GM23338 (cell line): ENCODE data around the gene DHFR. TPM values are rescaled to one million over a fixed set of nuclear protein-coding genes. Genes with fewer than 3 reads are reported as not detected.

ENCODE experiments used
- ATAC-seq: fragments of 200-7000 bp; cut with Tn5 transposase; 3 replicates; pipeline ENCODE4 v1.9.1; 2020
- DNase-seq: peaks from one replicate; pipeline ENCODE4 v3.0.0-alpha.2; 2015; ENCODE audit warnings: low spot score
- H2AFZ ChIP-seq: fragments of 200-600 bp; sonication (generic); 2 replicates; pipeline ENCODE4 v1.8.0; 2016; ENCODE audit warnings: antibody characterized with exemption, mild to moderate bottlenecking, moderate library complexity
- H3F3A ChIP-seq: fragments of 200-600 bp; sonication (generic); replicated peaks from 2 replicates; pipeline ENCODE4 v1.8.0; 2017; ENCODE audit warnings: antibody characterized with exemption, mixed run types, low read depth
- H3K27ac ChIP-seq: fragments of 200-600 bp; sonication (generic); 2 replicates; pipeline ENCODE4 v1.6.1; 2016; ENCODE audit warnings: low read depth
- H3K27me3 ChIP-seq: fragments of 200-600 bp; sonication (generic); 2 replicates; pipeline ENCODE4 v1.8.0; 2016; ENCODE audit warnings: mild to moderate bottlenecking, mixed run types, moderate library complexity; ENCODE audit not compliant: insufficient read depth
- H3K36me3 ChIP-seq: fragments of 200-600 bp; sonication (generic); 2 replicates; pipeline ENCODE4 v1.8.0; 2016; ENCODE audit warnings: mild to moderate bottlenecking; ENCODE audit not compliant: insufficient read depth
- H3K4me1 ChIP-seq: fragments of 200-600 bp; sonication (generic); 2 replicates; pipeline ENCODE4 v1.8.0; 2016; ENCODE audit warnings: mild to moderate bottlenecking, moderate library complexity; ENCODE audit not compliant: insufficient read depth
- H3K4me2 ChIP-seq: fragments of 200-600 bp; sonication (generic); 2 replicates; pipeline ENCODE4 v1.7.1; 2017; ENCODE audit warnings: mixed run types
- H3K4me3 ChIP-seq: fragments of 200-600 bp; sonication (generic); 2 replicates; pipeline ENCODE4 v1.6.1; 2016; ENCODE audit warnings: mixed run types
- H3K79me2 ChIP-seq: fragments of 200-600 bp; sonication (generic); replicated peaks from 2 replicates; pipeline ENCODE4 v1.8.0; 2017; ENCODE audit warnings: mild to moderate bottlenecking; ENCODE audit not compliant: insufficient read depth
- H3K9me2 ChIP-seq: fragments of 200-600 bp; sonication (generic); 2 replicates; pipeline ENCODE4 v1.8.0; 2017; ENCODE audit not compliant: insufficient read depth
- H4K20me1 ChIP-seq: fragments of 200-600 bp; sonication (generic); replicated peaks from 2 replicates; pipeline ENCODE4 v1.8.0; 2017; ENCODE audit warnings: mild to moderate bottlenecking; ENCODE audit not compliant: insufficient read depth
- H3K27ac Mint-ChIP-seq: 2 replicates; pipeline ENCODE4 v1.8.0; 2020; ENCODE audit warnings: inconsistent platforms, mild to moderate bottlenecking, moderate library complexity, mixed read lengths
- H3K27me3 Mint-ChIP-seq: 3 replicates; pipeline ENCODE4 v1.8.0; 2022; ENCODE audit warnings: low read depth, mild to moderate bottlenecking, moderate library complexity, mixed read lengths, inconsistent platforms; ENCODE audit not compliant: insufficient read depth, poor library complexity
- H3K36me3 Mint-ChIP-seq: 3 replicates; pipeline ENCODE4 v1.8.0; 2021; ENCODE audit warnings: low read depth, mild to moderate bottlenecking, inconsistent platforms, moderate library complexity, mixed read lengths
- H3K4me1 Mint-ChIP-seq: 3 replicates; pipeline ENCODE4 v1.8.0; 2020; ENCODE audit warnings: mild to moderate bottlenecking, inconsistent platforms, mixed read lengths
- H3K4me3 Mint-ChIP-seq: 3 replicates; pipeline ENCODE4 v1.8.0; 2021; ENCODE audit warnings: moderate library complexity, mild to moderate bottlenecking, inconsistent platforms, mixed read lengths
- H3K9me3 Mint-ChIP-seq: 3 replicates; pipeline ENCODE4 v1.8.0; 2020; ENCODE audit warnings: moderate library complexity, mild to moderate bottlenecking, inconsistent platforms, mixed read lengths
- CREB1 ChIP-seq: fragments of 250-450 bp; sonication (Bioruptor Pico); IDR thresholded peaks from 2 replicates; pipeline ENCODE4 v1.5.0; 2020; ENCODE audit warnings: low read depth, mild to moderate bottlenecking, moderate library complexity
- ETS1 ChIP-seq: IDR thresholded peaks from 2 replicates; pipeline ENCODE4 v1.6.1; 2016; ENCODE audit warnings: antibody characterized with exemption
- EZH2phosphoT487 ChIP-seq: fragments of 200-600 bp; sonication (generic); IDR thresholded peaks from one replicate; pipeline ENCODE4 v1.8.1; 2018; ENCODE audit warnings: antibody characterized with exemption; ENCODE audit not compliant: unreplicated experiment
- JUNB ChIP-seq: IDR thresholded peaks from one replicate; pipeline ENCODE4 v1.6.1; 2016; ENCODE audit warnings: antibody characterized with exemption; ENCODE audit not compliant: unreplicated experiment
- NANOG ChIP-seq: IDR thresholded peaks from 2 replicates; pipeline ENCODE4 v1.6.1; 2016; ENCODE audit warnings: antibody characterized with exemption, borderline replicate concordance
- ZNF114 ChIP-seq: fragments of 250-450 bp; sonication (Bioruptor Pico); IDR thresholded peaks from 2 replicates; pipeline ENCODE4 v1.5.0; 2020; ENCODE audit warnings: mild to moderate bottlenecking, moderate library complexity
- ZNF331 ChIP-seq: fragments of 250-450 bp; sonication (Bioruptor Pico); IDR thresholded peaks from 2 replicates; pipeline ENCODE4 v1.5.0; 2020; ENCODE audit warnings: low read depth, mild to moderate bottlenecking, moderate library complexity
- polyA plus RNA-seq: library from polyadenylated mRNA; unstranded; fragments of >200 nt; fragmentation: Nextera tagmentation; extraction: Ambion mirVana; gene quantifications from 2 replicates; pipeline ENCODE4 v1.2.1, GENCODE V29; 2016
- total RNA-seq: library from RNA; depleted of rRNA; stranded (reverse); fragments of >200 nt; shearing (Covaris generic); gene quantifications from 2 replicates; pipeline ENCODE4 v1.2.3, GENCODE V29; 2014
- TF ChIP-seq, protein P1 (sequence below), 2 experiments: fragments of 200-600 bp in 1 of 2; sonication (generic) in 1 of 2; conservative IDR thresholded peaks; 2 replicates each; pipeline versions ENCODE4 v1.5.1 to v1.6.1; 2016 to 2017; ENCODE audit warnings: antibody characterized with exemption in 2 of 2, low read depth in 2 of 2, mild to moderate bottlenecking in 2 of 2, moderate library complexity in 1 of 2
- TF ChIP-seq, protein P2 (sequence below): IDR thresholded peaks from one replicate; pipeline ENCODE4 v1.6.1; 2018; ENCODE audit warnings: antibody characterized with exemption; ENCODE audit not compliant: unreplicated experiment
- TF ChIP-seq, protein P3 (sequence below): fragments of 250-450 bp; sonication (Bioruptor Pico); IDR thresholded peaks from 2 replicates; pipeline ENCODE4 v1.5.0; 2020; ENCODE audit warnings: mild to moderate bottlenecking, moderate library complexity

Gene DHFR
- total and polyA plus RNA-seq, 2 experiments from 2014 or later, result 56.2 to 95.6 TPM

DNA sequence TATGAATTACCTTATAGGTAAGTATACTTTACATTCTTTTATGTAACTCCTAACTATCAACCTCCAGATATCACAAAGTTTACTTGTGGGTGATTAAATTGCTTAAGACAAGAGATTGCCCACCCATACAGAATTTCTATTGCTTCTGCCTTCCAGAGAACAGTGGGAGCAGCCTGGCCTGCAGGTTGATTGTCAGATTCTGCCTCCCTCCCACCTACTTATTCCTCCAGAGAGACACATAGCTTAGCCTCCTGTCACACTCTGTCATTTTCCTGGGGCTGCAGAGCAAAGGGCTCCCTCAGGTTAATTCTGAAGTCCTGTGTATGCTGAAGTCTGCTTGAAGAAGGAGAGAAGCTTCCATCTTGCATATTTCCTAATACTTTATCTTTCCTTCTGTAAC, 48.5 kb upstream of the DHFR start (continued):
- TF ChIP-seq, protein P1, sequence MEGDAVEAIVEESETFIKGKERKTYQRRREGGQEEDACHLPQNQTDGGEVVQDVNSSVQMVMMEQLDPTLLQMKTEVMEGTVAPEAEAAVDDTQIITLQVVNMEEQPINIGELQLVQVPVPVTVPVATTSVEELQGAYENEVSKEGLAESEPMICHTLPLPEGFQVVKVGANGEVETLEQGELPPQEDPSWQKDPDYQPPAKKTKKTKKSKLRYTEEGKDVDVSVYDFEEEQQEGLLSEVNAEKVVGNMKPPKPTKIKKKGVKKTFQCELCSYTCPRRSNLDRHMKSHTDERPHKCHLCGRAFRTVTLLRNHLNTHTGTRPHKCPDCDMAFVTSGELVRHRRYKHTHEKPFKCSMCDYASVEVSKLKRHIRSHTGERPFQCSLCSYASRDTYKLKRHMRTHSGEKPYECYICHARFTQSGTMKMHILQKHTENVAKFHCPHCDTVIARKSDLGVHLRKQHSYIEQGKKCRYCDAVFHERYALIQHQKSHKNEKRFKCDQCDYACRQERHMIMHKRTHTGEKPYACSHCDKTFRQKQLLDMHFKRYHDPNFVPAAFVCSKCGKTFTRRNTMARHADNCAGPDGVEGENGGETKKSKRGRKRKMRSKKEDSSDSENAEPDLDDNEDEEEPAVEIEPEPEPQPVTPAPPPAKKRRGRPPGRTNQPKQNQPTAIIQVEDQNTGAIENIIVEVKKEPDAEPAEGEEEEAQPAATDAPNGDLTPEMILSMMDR (conservative IDR thresholded peaks at IDR 0.05; ENCODE audit: low read depth in 2 of 2), result no peak

DNA sequence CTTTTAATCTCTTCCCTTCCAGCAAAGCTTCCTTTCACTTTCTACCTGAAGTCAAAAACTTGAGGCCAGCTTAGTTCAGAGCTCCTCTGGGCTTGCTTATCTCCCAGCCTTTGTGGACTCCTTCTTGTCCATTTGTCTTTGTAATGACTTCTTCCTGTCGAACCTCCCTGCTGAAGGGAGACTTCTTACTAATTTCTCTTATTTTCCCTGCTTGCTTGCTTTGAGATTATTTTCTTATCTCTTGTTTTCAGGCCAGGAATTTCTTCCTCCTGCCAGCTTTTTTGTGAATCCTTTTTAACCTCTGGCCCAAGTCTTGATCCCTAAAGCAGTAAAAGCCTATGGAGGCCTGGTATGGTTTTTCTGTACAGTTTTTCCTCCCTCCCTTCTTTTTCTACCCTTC, 46.8 kb upstream of the DHFR start:
- no peaks in the 10 kb centered on the region for H3K27me3 ChIP-seq
- no peak overlapping the region for H3K4me2 ChIP-seq
- H3K27ac ChIP-seq, result 0 out of 2 replicates have a peak overlapping the region, but pooled peaks have one; percentile 46
- no peak for DNase-seq
- H3F3A ChIP-seq, result no peaks in the 10 kb centered on the region
- H2AFZ ChIP-seq, result no peak overlapping the region
- no peaks in the 10 kb centered on the region for H3K9me2 ChIP-seq
- no peaks in the 10 kb centered on the region for H3K27me3 Mint-ChIP-seq
- H4K20me1 ChIP-seq, result no peaks in the 10 kb centered on the region
- H3K36me3 ChIP-seq, result 0 out of 2 replicates have a peak, but pooled peaks cover 4% of the 10 kb centered on the region
- H3K9me3 Mint-ChIP-seq, result no peaks in the 10 kb centered on the region
- no peak overlapping the region for H3K4me3 ChIP-seq
- H3K4me3 Mint-ChIP-seq, result no peak overlapping the region
- peaks cover 21% of the 10 kb centered on the region for H3K4me1 Mint-ChIP-seq
- no peak for ATAC-seq
- peaks cover 13% of the 10 kb centered on the region for H3K36me3 Mint-ChIP-seq
- H3K4me1 ChIP-seq, result peaks cover 23% of the 10 kb centered on the region
- peak overlapping the region; percentile 6 for H3K27ac Mint-ChIP-seq
- H3K79me2 ChIP-seq, result no peaks in the 10 kb centered on the region
- TF ChIP-seq, protein P1 (conservative IDR thresholded peaks at IDR 0.05; ENCODE audit: low read depth in 2 of 2), result no peak
- no peak for TF ChIP-seq ZNF114 (CRISPR knock-in tag)
- TF ChIP-seq, protein P2, sequence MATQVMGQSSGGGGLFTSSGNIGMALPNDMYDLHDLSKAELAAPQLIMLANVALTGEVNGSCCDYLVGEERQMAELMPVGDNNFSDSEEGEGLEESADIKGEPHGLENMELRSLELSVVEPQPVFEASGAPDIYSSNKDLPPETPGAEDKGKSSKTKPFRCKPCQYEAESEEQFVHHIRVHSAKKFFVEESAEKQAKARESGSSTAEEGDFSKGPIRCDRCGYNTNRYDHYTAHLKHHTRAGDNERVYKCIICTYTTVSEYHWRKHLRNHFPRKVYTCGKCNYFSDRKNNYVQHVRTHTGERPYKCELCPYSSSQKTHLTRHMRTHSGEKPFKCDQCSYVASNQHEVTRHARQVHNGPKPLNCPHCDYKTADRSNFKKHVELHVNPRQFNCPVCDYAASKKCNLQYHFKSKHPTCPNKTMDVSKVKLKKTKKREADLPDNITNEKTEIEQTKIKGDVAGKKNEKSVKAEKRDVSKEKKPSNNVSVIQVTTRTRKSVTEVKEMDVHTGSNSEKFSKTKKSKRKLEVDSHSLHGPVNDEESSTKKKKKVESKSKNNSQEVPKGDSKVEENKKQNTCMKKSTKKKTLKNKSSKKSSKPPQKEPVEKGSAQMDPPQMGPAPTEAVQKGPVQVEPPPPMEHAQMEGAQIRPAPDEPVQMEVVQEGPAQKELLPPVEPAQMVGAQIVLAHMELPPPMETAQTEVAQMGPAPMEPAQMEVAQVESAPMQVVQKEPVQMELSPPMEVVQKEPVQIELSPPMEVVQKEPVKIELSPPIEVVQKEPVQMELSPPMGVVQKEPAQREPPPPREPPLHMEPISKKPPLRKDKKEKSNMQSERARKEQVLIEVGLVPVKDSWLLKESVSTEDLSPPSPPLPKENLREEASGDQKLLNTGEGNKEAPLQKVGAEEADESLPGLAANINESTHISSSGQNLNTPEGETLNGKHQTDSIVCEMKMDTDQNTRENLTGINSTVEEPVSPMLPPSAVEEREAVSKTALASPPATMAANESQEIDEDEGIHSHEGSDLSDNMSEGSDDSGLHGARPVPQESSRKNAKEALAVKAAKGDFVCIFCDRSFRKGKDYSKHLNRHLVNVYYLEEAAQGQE, result no peak
- no peak for TF ChIP-seq NANOG
- TF ChIP-seq EZH2phosphoT487, result no peak
- TF ChIP-seq ETS1, result no peak
- no peak for TF ChIP-seq ZNF331 (CRISPR knock-in tag)
- TF ChIP-seq JUNB, result no peak
- TF ChIP-seq CREB1 (CRISPR knock-in tag), result no peak
- TF ChIP-seq, protein P3, sequence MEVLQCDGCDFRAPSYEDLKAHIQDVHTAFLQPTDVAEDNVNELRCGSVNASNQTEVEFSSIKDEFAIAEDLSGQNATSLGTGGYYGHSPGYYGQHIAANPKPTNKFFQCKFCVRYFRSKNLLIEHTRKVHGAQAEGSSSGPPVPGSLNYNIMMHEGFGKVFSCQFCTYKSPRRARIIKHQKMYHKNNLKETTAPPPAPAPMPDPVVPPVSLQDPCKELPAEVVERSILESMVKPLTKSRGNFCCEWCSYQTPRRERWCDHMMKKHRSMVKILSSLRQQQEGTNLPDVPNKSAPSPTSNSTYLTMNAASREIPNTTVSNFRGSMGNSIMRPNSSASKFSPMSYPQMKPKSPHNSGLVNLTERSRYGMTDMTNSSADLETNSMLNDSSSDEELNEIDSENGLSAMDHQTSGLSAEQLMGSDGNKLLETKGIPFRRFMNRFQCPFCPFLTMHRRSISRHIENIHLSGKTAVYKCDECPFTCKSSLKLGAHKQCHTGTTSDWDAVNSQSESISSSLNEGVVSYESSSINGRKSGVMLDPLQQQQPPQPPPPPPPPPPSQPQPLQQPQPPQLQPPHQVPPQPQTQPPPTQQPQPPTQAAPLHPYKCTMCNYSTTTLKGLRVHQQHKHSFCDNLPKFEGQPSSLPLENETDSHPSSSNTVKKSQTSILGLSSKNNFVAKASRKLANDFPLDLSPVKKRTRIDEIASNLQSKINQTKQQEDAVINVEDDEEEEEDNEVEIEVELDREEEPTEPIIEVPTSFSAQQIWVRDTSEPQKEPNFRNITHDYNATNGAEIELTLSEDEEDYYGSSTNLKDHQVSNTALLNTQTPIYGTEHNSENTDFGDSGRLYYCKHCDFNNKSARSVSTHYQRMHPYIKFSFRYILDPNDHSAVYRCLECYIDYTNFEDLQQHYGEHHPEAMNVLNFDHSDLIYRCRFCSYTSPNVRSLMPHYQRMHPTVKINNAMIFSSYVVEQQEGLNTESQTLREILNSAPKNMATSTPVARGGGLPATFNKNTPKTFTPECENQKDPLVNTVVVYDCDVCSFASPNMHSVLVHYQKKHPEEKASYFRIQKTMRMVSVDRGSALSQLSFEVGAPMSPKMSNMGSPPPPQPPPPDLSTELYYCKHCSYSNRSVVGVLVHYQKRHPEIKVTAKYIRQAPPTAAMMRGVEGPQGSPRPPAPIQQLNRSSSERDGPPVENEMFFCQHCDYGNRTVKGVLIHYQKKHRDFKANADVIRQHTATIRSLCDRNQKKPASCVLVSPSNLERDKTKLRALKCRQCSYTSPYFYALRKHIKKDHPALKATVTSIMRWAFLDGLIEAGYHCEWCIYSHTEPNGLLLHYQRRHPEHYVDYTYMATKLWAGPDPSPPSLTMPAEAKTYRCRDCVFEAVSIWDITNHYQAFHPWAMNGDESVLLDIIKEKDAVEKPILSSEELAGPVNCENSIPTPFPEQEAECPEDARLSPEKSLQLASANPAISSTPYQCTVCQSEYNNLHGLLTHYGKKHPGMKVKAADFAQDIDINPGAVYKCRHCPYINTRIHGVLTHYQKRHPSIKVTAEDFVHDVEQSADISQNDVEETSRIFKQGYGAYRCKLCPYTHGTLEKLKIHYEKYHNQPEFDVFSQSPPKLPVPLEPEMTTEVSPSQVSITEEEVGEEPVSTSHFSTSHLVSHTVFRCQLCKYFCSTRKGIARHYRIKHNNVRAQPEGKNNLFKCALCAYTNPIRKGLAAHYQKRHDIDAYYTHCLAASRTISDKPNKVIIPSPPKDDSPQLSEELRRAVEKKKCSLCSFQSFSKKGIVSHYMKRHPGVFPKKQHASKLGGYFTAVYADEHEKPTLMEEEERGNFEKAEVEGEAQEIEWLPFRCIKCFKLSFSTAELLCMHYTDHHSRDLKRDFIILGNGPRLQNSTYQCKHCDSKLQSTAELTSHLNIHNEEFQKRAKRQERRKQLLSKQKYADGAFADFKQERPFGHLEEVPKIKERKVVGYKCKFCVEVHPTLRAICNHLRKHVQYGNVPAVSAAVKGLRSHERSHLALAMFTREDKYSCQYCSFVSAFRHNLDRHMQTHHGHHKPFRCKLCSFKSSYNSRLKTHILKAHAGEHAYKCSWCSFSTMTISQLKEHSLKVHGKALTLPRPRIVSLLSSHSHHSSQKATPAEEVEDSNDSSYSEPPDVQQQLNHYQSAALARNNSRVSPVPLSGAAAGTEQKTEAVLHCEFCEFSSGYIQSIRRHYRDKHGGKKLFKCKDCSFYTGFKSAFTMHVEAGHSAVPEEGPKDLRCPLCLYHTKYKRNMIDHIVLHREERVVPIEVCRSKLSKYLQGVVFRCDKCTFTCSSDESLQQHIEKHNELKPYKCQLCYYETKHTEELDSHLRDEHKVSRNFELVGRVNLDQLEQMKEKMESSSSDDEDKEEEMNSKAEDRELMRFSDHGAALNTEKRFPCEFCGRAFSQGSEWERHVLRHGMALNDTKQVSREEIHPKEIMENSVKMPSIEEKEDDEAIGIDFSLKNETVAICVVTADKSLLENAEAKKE (CRISPR knock-in tag), result no peak
